Measurements from ENCODE around the gene L3MBTL4.

GRCh38 chr18:5944448-5944847 lies 470.3 kb downstream of the L3MBTL4 start:
- TF ChIP-seq CTCF (conservative IDR thresholded peaks at IDR 0.05; ENCODE audit: low read depth, low read length) (no peak), EZH2 (IDR thresholded peaks at IDR 0.05; ENCODE audit: borderline replicate concordance, low read depth, low read length, poor library complexity, severe bottlenecking) (no peak)
